GM12801 (cell line): ENCODE measurements around the gene GDPD1.

ENCODE experiments used
- CTCF ChIP-seq: IDR thresholded peaks from one replicate; pipeline ENCODE4 v1.5.1; 2011; ENCODE audit warnings: control low read depth; ENCODE audit not compliant: insufficient read length; ENCODE audit errors: extremely low read depth

The GDPD1 gene

GRCh38 chr17:59221159-59221847, 992 bp downstream of the GDPD1 start:
- TF ChIP-seq CTCF, result no peak

- TF ChIP-seq CTCF, result no peak
Observed at GRCh38 chr17:59223813-59224212, 3.5 kb downstream of the GDPD1 start.

DNA sequence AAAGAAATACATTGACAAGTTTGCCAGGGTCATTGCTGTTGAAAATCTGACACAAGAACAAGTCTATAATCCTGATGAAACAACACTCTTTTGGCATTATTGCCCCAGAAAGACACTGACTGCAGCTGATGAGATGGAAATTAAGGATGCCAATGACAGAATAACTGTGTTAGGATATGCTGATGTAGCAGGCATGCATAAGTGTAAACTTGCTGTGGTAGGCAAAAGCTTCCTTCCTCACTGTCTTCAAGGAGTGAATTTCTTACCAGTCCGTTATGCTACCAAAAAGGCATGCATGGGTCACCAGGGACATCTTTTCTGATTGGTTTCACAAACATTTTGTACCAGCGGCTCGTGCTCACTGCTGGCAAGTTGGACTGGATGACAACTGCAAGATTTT, 10.5 kb downstream of the GDPD1 start:
- no peak for TF ChIP-seq CTCF

DNA sequence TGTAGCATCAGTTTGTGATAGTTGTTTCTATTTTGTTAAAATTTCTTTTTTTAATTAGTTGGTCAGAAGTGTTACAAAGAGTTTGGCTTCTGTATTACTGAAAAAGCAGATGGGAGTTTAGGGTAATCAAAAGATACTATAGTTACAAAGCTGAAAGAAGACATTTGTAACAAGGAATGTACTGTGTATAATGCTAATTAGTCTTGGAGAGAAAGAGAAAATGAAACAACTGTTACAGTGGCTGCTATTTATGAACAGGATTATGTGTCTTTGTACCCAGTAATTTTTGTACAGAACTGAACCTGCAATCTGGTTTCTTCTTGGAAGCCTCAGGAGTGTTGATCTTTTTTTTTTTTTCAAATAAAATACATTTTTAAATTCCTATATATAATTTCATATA, 14.3 kb downstream of the GDPD1 start:
- TF ChIP-seq CTCF, result no peak

GRCh38 chr17:59238906-59239305, 18.6 kb downstream of the GDPD1 start:
- TF ChIP-seq CTCF, result no peak

- no peak for TF ChIP-seq CTCF
Observed at GRCh38 chr17:59244081-59244480, 23.8 kb downstream of the GDPD1 start.

- TF ChIP-seq CTCF, result no peak
Observed at GRCh38 chr17:59254742-59255141, 34.4 kb downstream of the GDPD1 start.
